Caki2 (cell line): ENCODE results near the gene ACSS3. TPM values are rescaled to one million over a fixed set of nuclear protein-coding genes. Genes with fewer than 3 reads are reported as not detected.

Source experiments
- DNase-seq: peaks from one replicate; pipeline ENCODE4 v3.0.0-alpha.2; 2015; ENCODE audit warnings: low read depth
- in situ Hi-C: cut with HindIII; loops from 2 replicates; pipeline ENCODE4 v1.10.0; 2016; ENCODE audit warnings: low sequenced_read_pairs, low pct_unique_long_range_greater_than_20kb, mixed read lengths
- total RNA-seq: library from RNA; depleted of rRNA; stranded (reverse); fragments of >200 nt; shearing (Covaris generic); gene quantifications from 2 replicates; pipeline ENCODE4 v1.2.3, GENCODE V29; 2014; ENCODE audit warnings: low replicate concordance

Gene ACSS3
- total RNA-seq, 1 experiment from 2014 or later, result not detected

DNA sequence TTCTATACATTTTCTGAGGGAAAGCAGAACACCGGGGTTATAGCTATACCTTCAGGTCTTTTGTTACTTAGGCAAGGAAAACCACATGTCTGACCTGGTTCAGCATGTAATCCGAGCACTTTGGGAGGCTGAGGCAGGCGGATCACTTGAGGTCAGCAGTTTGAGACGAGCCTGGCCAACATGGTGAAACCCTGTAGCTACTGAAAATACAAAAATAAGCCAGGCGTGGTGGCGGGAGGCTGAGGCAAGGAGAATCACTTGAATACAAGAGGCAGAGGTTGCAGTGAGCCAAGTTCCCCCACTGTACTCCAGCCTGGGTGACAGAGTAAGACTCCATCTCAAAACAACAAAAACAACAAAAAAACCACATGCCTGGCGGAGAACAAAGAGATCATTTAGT, 177.6 kb downstream of the ACSS3 start:
- in situ Hi-C loops, result no loop called here

GRCh38 chr12:81255947-81256346, 178.1 kb downstream of the ACSS3 start:
- no peak for DNase-seq
- in situ Hi-C loops, result no loop called here

More for the DNA sequence above, 177.6 kb downstream of the ACSS3 start:
- DNase-seq, result no peak

GRCh38 chr12:81257947-81258551, 180.2 kb downstream of the ACSS3 start:
- in situ Hi-C loops, result no loop called here
- peak; percentile 61 for DNase-seq

GRCh38 chr12:81259360-81259759, 181.5 kb downstream of the ACSS3 start:
- in situ Hi-C loops, result no loop called here
- DNase-seq, result no peak

- no peak for DNase-seq
- in situ Hi-C loops, result no loop called here
Observed at GRCh38 chr12:81261508-81262207, 183.8 kb downstream of the ACSS3 start.

DNA sequence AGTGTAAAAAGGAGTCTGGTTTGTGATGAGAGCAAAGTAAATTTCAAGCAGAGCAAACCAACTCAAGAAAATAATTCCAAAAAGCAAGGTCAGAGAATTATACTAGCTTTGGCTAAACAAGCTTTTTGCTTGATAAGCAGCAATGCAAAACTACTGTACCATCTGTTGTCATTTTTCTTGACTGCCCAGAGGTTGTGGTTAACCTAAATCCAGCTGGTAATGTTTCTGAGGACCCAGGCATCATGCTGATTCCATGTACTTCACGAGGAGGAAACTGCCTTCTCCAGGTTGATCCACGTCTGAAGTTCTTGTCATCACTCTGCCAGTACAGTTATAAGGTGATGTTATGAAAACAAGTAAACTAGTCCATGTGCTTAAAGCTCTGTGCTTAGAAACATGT, 185.2 kb downstream of the ACSS3 start:
- in situ Hi-C loops, result no loop called here
- DNase-seq, result no peak

DNA sequence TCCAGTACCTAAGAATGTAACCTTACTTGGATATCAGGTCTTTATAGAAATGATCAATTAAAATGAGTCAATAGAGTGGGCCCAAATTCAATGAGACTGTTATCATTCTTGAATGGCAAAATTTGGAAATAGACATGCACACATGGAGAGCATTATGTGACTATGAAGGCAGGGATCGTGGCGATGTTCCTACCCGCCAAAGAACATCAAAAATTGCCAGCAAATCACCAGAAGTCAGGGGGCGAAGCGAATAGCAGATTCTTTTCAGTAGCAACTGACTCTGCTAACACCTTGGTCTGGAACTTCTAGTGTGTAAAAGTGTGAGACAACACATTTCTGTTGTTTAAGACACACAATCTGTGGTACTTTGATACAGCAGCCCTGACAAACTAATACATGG, 192.5 kb downstream of the ACSS3 start:
- in situ Hi-C loops, result no loop called here
- no peak for DNase-seq

GRCh38 chr12:81274637-81275529, 197.0 kb downstream of the ACSS3 start:
- no peak for DNase-seq

GRCh38 chr12:81284137-81284536, 206.3 kb downstream of the ACSS3 start:
- in situ Hi-C loops, result no loop called here
- peak; percentile 55 for DNase-seq

More at GRCh38 chr12:81274637-81275529, 197.0 kb downstream of the ACSS3 start:
- in situ Hi-C loops, result no loop called here

- DNase-seq, result no peak
- in situ Hi-C loops, result no loop called here
Observed at GRCh38 chr12:81288651-81289050, 210.8 kb downstream of the ACSS3 start.

DNA sequence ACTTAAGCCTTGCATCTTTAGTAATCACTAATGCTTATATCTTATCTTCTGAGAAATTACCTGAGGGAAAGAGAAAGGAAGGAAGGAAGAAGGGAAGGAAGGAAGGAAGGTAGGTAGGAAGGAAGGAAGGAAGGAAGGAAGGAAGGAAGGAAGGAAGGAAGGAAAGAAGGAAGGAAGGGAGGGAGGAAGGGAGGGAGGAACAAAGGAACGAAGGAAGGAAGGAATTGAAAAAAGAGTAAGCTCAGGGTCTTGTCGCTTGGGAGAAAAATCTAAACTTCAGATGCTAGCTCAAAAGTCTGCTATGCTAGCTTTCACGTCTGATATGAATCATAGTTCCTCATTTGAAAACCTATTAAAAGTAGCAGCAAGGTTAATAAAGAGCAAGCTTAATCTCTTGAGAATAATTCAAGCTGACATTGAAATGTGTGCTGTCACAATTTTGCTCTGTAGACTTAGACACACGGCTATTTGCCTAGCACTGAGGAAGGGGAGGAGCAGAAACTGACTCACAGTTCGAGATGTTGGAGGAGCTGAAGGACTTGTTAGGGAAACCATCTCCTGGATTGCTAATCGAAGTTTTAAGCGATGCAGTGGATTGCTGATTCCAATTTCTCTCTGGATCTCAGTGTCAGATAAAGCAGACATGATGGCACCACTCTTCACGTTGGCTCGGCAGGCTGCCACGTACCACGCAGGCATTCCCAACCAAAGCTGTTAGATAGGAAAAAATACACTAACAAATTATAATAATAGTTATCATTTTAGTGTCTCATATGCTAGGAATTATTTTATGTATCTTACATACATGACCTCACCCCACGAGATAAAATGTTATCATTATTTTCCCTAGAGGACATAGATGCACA, 216.7 kb downstream of the ACSS3 start:
- DNase-seq, result no peak
- in situ Hi-C loops, result no loop called here

- DNase-seq, result no peak
- in situ Hi-C loops, result no loop called here
Observed at GRCh38 chr12:81295251-81295650, 217.4 kb downstream of the ACSS3 start.

DNA sequence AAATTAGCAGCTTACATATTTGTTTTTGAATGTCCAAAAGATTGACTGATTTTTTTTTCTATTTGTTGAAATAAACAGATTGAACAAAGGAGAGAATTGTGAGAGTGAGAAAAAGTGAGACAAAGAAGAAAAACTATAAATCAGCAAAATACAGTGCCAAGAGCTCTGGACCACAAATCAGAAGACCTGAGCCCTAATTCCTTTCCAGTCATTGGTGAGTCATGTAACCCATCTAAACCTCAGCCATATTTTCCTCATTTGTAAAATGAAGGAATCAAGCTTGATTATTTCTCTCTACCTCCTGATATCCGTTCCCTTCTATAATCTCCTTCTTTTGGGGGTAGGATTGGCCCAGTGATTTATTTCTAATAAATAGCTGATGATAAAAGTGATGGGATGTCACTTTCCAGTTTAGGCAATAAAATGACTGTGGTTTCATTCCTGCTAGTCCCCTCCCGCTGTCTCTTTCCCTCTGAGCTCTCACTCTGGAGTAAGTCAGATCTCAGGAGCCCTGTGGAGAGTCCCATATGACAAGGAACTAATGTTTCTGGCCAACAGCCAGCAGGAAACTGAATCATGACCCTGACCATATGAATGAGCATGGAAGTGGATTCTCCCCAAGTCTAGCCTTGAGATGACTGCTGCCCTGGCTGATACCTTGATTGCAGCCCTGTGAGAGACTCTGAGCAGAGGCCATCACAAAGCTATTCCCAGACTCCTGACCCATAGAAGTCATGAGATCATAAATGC, 218.9 kb downstream of the ACSS3 start:
- DNase-seq, result peak; percentile 74
- in situ Hi-C loops, result no loop called here

DNA sequence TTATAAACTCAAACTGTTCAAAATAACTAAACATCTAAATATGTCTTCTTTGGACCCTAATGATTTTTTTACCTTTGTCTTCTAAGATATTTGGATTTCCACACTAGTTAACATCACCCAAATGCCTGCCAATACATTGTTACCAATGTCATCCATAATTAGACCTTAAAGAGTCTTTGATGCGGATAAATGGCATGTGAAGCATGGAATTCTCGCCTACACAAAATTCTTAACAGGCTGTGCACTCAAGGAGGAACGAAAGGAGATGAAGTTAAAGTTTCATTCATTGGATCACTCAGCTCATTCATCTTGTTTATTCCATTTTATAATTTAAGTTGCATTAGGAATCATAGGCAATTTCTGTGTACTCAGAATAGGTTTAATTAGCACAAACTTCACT, 219.7 kb downstream of the ACSS3 start:
- in situ Hi-C loops, result no loop called here
- no peak for DNase-seq

DNA sequence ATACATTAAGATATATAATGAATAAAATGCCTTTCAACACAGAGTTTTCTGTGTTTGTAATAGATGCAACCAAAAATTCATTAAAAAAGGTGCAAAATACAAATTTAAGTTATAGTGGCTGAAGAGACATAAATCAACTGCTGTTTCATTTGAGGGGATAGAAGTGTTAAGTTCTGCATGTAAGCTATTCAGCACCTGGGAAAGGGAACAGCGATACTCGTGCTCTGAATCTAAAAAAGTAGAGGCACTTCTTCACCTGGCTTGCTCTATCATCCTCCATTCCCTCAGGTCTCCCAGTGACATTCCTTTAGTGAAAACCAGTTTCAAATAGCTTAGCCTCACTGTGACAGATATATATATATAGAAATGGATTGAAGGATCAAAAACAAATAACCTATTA, 222.6 kb downstream of the ACSS3 start:
- in situ Hi-C loops, result no loop called here
- no peak for DNase-seq

DNA sequence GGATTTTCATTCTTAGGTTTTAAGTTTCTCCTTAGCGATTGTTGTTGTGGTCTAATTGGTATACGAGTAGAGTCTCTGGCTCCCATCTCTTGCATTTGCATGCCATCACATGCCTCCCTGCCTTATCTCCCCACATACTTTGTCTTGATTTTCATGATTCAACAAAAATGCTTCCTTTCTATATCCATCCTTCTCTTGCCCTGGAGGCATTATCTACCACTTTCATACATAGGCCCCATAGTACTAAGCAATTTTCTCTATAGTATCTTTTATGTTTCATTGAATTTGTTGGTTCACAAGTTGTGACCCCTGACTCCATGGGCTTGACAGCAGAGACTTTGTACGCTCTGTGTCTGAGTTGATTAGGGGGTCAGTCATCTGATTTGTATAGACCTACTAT, 226.1 kb downstream of the ACSS3 start:
- no peak for DNase-seq
- in situ Hi-C loops, result no loop called here
